ENCODE measurements around the gene SUGP1. TPM values are rescaled to one million over a fixed set of nuclear protein-coding genes. Genes with fewer than 3 reads are reported as not detected.
"Not testable (repeated sequence)": the region's sequence is repeated elsewhere in the genome, so short reads cannot be mapped to it uniquely, and the experiment has no call there.

Gene SUGP1
- total RNA-seq, 2 experiments from 2014 or later: 54.6 to 61.0 TPM

DNA sequence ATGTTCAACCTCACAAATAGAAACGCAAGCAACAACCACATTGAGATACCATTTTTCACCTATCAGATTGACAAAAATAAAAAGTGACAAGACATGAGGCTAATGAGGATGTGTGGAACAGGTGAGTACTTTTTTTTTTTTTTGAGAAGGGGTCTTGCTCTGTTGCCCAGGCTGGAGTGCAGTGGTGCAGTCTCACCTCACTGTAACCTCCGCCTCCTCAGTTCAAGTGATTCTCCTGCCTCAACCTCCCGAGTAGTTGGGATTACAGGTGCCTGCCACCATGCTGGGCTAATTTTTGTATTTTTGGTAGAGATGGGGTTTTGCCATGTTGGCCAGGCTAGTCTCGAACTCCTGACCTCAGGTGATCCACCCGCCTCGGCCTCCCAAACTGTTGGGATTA, 66.9 kb downstream of the SUGP1 start:
- CTCF ChIA-PET, POLR2A ChIA-PET: not testable (repeated sequence)

DNA sequence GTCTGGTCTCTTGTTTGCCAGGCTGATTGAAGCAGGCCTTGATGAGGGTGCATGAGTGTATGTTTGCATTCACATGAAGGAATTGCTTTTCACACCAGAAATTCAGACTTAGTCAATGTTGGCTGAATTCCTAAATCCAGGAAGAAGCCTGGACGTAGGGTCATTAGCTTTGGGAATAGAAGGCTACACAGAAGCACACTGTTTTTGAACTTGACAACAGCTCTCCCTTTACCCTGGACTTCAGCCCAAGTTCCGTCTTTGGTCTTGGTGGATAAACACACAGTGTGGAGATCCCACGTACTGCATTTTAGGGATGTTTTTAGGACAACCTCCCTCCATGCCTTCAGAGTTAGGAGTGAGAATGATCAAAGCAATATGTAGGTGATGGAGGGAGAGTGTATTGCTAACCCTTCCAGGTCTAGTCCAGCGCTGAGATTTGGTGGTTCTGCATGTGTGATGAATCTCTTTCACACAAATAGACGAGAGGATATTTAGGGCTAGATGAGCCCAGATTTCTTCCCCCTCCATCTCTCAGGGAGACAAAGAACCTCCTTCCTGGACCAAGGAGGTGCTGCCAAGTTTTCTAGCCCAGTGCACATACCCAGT, 70.0 kb downstream of the SUGP1 start:
- CTCF ChIA-PET: no interaction called here
- POLR2A ChIA-PET: no interaction called here

DNA sequence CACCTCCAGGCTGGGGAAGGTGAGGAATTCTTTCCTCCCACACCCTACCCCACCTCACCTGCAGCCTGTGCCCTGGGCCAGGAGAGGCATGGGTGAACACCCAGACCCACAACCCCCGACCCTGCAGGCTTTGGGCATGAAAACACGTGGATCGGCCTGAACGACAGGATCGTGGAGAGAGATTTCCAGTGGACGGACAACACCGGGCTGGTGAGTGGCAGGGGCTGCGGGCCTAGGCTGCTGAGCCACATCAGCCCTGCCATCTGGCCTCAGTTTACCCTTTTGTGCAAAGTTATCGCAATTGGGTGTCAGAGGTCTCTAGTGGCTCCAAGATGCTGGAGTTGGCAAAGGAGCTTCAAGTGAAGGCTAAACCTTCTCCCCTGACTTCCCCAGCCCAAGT, 79.8 kb downstream of the SUGP1 start:
- ChIA-PET CTCF (no interaction called here), POLR2A (no interaction called here)

DNA sequence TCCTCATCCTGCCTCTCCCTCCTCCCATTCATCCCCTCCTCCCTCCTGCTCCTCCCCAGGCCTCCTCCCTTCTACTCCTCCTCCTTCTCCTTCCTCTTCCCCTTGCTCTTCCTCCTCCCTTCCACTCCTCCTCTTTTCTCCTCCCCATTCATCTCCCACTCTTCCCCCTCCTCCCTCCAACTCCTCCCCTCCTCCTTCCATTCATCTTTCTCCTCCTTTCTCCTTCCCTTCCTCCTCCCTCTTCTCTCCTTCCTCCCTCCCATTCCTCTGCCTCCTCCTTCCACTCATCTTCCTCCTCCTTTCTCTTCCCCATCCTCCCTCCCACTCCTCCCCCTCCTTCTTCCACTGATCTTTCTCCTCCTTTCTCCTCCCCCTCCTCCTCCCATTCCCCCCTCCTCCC, 80.6 kb downstream of the SUGP1 start:
- ChIA-PET POLR2A (no interaction called here), CTCF (no interaction called here)

DNA sequence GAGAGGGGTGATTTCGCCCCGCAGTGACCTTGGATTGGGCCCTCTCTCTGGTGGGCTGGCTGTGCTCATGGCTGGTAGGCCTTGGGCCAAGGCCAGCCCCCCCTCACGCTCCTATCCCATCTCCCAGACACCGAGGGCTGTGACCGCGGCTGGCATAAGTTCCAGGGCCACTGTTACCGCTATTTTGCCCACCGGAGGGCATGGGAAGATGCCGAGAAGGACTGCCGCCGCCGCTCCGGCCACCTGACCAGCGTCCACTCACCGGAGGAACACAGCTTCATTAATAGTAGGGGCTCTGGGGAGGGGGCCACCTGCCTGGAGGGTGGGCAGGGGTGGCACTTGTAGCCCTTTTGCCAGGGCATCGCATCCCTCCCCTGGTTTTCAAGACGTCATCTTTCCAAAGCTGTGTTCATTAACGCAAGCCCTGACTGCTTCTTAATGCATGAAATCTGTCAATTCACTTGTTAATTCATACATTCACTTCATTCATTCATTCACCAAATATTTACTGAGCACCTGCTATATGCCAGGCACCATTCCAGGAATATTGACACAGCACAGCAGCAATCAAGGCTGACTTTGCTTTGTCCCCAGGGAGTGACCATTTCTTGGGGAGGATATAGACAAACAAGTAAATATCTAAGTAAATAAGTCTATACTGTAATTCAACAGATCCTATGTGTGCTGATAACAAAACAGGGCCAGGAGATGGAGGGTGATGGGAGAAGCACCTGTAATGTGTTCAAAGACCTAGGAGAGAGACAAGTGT, 82.0 kb downstream of the SUGP1 start:
- ChIA-PET CTCF (no interaction called here), POLR2A (no interaction called here)

DNA sequence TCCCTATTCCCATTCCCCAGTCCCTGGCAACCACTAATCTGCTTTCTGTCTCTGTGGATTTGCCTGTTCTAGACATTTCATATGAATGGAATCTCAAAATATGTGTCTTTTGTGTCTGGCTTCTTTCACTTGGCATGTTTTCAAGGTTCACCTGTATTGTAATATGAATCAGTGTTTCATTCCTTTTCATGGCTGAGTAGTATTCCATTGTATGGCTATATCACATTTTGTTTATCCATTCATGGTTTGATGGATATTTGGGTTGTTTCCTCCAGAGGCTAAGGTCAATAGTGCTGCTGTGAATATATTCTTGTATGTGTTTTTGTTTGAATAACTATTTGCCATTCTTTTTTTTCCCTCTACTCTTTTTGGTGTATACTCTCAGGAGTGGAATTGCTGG, 84.1 kb downstream of the SUGP1 start:
- POLR2A ChIA-PET: no interaction called here
- CTCF ChIA-PET: no interaction called here

DNA sequence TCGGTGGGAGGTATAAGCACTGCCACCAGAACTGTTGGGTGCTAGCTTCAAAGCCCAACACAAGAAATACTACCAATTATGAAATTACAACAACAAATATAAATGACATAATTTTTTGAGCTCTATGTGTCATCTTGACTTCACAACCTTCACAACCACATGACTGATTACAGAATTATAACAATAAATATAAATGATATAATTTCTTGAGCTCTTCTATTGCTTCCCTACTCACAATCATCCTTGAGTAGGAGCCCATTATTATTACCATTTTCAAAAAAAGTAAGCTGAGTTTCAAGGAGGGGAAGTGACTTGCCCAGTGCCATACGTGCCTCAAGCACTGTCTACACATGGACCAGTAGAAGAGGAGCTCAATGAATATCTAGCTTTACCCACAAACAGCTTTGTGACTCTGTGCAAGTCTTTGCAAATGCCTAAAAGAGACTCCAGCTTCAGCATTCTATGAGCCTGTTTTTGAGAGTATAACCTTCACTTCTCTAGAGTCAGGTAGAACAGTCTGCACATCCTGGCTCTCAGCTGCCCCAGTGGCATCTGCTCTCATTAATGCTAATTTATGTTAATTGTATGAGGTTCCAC, 86.0 kb downstream of the SUGP1 start:
- ChIA-PET POLR2A (no interaction called here), CTCF (interaction anchor here (2.3 kb wide), 1 partner anchor 10 kb away, joined by 10 read pairs; no protein-coding TSS in a partner anchor)

DNA sequence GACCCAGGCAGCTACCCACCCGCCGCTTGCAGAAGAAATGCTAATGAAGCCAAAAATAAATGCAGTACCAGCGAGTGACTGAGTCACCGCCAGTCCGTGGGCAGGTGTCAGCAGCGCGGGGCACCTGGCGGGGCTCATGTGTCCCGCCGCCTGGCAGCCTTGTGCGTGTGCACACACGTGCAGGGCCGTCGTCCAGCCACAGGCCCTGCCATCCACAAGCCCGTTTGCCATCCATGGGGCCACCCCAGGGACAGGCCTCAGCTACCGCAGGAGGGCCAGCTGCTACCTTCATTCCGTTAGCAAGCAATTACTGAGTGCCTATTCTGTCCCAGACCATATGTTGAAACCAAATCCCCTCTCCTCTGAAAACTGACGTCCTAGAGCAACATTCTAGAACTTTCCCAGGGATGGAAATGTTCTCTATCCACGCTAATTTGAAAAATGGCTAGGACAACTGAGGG, 88.0 kb downstream of the SUGP1 start:
- ChIA-PET POLR2A (no interaction called here), CTCF (no interaction called here)

DNA sequence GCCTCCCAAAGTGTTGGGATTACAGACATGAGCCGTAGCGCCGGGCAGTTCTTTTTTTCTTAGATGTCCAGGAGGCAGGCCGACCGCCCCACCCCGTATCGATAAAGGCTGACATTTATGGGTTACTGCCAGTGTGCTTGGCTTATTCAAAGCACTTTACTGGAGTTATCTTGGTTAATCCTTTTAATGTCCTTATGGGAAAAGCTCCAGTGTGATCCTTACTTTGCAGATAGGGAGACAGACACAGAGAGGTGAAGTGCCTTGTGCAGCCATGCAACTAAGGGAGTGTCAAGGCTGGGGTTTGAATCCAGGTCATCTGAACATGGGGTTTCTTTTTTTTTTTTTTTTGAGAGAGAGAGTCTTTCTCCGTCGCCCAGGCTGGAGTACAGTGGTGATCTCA, 89.3 kb downstream of the SUGP1 start:
- ChIA-PET CTCF (no interaction called here), POLR2A (no interaction called here)

DNA sequence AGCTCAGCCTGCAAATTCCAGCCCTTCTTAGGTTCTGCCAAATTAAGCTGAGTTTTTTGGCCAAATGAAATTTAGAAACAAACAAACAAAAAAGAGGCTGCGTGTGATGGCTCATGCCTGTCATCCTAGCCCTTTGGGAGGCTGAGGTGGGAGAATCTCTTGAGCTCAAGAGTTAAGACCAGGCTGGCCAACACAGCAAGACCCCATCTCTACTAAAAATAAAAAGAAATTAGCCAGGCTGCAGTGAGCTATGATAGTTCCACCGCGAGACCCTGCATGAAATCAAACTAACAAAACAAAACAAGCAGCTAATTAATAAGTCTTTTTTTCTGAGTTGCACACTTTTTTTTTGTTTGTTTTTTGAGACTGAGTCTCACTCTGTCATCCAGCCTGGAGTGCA, 90.6 kb downstream of the SUGP1 start:
- ChIA-PET POLR2A (no interaction called here), CTCF (no interaction called here)

DNA sequence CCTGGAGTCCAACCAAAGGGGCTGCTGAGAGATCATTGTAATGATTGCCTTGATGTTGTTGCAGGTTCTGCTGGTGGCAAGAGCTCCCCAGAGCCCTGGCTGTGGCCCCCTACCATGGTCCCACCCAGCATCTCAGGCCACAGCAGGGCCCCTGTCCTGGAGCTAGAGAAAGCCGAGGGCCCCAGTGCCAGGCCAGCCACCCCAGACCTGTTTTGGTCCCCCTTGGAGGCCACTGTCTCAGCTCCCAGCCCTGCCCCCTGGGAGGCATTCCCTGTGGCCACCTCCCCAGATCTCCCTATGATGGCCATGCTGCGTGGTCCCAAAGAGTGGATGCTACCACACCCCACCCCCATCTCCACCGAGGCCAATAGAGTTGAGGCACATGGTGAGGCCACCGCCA, 93.1 kb downstream of the SUGP1 start:
- CTCF ChIA-PET: interaction anchor here (1.1 kb wide), 1 partner anchor 13 kb away, joined by 4 read pairs; no protein-coding TSS in a partner anchor
- POLR2A ChIA-PET: no interaction called here

DNA sequence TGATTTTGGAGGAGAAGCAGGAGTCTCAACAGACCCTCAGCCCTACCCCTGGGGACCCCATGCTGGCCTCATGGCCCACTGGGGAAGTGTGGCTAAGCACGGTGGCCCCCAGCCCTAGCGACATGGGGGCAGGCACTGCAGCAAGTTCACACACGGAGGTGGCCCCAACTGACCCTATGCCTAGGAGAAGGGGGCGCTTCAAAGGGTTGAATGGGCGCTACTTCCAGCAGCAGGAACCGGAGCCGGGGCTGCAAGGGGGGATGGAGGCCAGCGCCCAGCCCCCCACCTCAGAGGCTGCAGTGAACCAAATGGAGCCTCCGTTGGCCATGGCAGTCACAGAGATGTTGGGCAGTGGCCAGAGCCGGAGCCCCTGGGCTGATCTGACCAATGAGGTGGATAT, 93.6 kb downstream of the SUGP1 start:
- ChIA-PET POLR2A (no interaction called here), CTCF (interaction anchor here (1.1 kb wide), 1 partner anchor 13 kb away, joined by 4 read pairs; no protein-coding TSS in a partner anchor)

DNA sequence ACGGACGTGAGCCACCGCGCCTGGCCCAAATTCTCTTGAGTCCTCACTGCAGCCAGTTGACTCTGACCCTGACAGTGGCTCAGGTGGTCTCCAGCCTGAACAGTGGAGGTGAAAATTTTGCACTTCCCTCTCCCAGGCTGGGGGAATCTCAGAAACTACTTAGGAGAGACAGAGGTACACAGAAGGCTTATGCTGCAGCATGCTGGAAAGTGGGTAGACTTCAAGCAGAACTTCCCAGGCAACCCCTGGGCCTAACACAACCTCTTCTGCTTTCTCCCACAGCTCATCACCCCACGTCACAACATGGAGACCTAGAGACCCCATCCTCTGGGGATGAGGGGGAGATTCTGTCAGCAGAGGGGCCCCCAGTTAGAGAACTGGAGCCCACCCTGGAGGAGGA, 94.1 kb downstream of the SUGP1 start:
- POLR2A ChIA-PET: no interaction called here
- CTCF ChIA-PET: interaction anchor here (0.6 to 2.8 kb wide), 3 partner anchors 8 to 178 kb away, joined by 3 to 10 read pairs (median 4); no protein-coding TSS in a partner anchor

Other genes with a start within 250 kb of the SUGP1 start
- 10 to 100 TPM; 30.4 to 33.6 TPM for gene TMEM161A, start 182.0 kb downstream of the SUGP1 start, total RNA-seq
- gene MEF2B, start 150.2 kb downstream of the SUGP1 start, total RNA-seq: 1 to 10 TPM in 1 of 2 experiments, under 1 TPM in 1; 0.80 to 2.7 TPM
- 10 to 100 TPM; 31.9 to 34.6 TPM for gene BORCS8, start 128.4 kb downstream of the SUGP1 start, total RNA-seq
- gene RFXANK, start 128.3 kb downstream of the SUGP1 start, total RNA-seq: 100 to 1,000 TPM; 102 to 106 TPM
- gene NR2C2AP, start 117.1 kb downstream of the SUGP1 start, total RNA-seq: 10 to 100 TPM; 57.0 to 57.3 TPM
- not detected for gene NCAN, start 108.6 kb downstream of the SUGP1 start, total RNA-seq
- not detected for gene TM6SF2, start 47.2 kb downstream of the SUGP1 start, total RNA-seq
- 10 to 100 TPM; 43.1 to 47.4 TPM for gene MAU2, start 320 bp upstream of the SUGP1 start, total RNA-seq
- 100 to 1,000 TPM; 188 TPM for gene GATAD2A, start 85.2 kb upstream of the SUGP1 start, total RNA-seq
- gene TSSK6, start 195.0 kb upstream of the SUGP1 start, total RNA-seq: 1 to 10 TPM; 2.5 to 2.8 TPM
- gene NDUFA13, start 195.7 kb upstream of the SUGP1 start, total RNA-seq: 100 to 1,000 TPM; 337 to 339 TPM
- 1 to 10 TPM; 7.3 to 8.8 TPM for gene YJEFN3, start 208.4 kb upstream of the SUGP1 start, total RNA-seq
- under 1 TPM; 0.15 to 0.30 TPM for gene CILP2, start 217.8 kb upstream of the SUGP1 start, total RNA-seq